ENCODE data around the gene TXNRD2. TPM values are rescaled to one million over a fixed set of nuclear protein-coding genes. Genes with fewer than 3 reads are reported as not detected.

TXNRD2 gene
- total RNA-seq, 2 donors from 2014 or later: 29.9 to 34.3 TPM

DNA sequence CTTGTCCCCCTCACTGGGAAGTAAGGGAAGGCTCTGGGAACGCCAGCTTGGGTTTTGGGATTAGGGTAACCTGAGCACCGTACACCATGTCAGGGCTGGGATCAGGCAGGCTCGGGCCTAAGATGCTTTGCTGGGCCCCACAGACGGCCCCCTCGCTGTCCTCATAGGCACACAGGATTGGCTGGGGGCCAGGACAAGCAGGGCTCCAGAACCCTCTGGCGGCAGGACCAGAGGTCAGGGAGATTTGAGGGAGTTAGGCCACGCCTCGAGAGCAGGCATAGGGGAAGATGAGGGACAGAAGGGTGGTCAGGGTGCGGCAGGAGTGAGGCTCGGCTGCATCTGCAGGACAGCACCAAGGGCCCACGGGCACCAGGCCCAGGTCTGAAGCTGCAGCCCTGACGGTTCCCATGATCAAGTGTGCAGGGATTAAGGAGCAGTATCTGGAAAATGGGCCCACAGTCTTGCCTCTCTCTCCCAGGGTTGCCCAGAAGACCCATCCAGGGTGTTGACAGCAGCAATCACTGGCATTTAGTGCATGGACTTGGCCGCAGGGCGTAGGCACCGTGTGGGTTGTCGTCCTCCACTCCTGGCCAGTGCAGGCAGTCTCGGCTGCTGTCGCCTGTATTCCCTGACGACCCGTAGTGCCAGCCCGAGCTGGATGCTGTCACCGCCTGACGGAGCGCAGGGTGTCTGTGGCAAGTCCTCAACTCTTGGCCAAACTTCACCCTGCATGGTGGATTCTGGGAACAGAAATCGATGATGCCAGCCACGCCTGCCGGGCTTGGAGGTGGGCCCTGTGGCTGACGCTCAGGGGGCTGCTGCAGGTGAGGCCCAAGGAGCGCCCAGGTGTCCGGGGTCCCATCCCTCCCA, 71.2 kb downstream of the TXNRD2 start:
- DNase-seq (ENCODE audit: low spot score) (peak; percentile 45), ATAC-seq (no peak)
- Mint-ChIP-seq H3K4me3 (no peak overlapping the region), H3K36me3 (no peaks in the 10 kb centered on the region), H3K27ac (no peak overlapping the region), H3K27me3 (no peaks in the 10 kb centered on the region), H3K4me1 (ENCODE audit: low read depth in 2 of 2) (no peaks in the 10 kb centered on the region), H3K9me3 (no peaks in the 10 kb centered on the region)

DNA sequence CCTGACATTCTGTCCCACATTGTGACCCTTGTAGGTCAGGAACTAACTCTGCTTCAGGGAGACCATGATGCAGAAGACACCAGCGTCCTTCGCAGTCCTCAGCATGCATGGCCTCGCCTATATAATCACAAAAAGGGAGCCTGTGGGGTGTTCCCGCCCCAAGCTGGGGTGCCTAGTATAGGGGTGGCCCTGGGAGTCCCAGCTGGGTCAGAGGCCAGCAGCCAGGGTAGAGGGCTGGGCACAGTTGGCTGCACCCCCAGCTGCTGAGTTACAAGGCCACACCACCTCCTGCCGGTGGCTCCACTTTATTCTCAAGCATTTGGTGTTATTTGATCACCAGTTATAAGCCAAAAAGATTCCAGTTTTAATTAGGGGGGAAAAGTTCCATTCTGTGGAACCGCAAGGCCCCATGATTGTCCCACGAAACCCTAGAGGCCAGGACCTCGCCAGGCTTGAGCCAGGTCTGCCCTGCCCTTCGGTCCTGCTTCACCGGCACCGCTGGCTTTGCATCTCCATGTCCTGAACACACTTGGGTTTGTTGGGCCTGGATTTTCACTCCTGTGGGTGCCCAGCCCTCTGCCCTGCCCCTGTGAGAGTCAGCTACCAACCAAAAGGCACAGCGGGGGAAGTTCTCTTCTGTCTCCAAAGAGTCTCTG, 72.0 kb downstream of the TXNRD2 start:
- Mint-ChIP-seq H3K36me3 (no peaks in the 10 kb centered on the region), H3K4me3 (no peak overlapping the region), H3K4me1 (ENCODE audit: low read depth in 2 of 2) (no peaks in the 10 kb centered on the region), H3K27me3 (no peaks in the 10 kb centered on the region), H3K9me3 (no peaks in the 10 kb centered on the region), H3K27ac (no peak overlapping the region)
- DNase-seq (ENCODE audit: low spot score) (peak; percentile 31), ATAC-seq (no peak)

DNA sequence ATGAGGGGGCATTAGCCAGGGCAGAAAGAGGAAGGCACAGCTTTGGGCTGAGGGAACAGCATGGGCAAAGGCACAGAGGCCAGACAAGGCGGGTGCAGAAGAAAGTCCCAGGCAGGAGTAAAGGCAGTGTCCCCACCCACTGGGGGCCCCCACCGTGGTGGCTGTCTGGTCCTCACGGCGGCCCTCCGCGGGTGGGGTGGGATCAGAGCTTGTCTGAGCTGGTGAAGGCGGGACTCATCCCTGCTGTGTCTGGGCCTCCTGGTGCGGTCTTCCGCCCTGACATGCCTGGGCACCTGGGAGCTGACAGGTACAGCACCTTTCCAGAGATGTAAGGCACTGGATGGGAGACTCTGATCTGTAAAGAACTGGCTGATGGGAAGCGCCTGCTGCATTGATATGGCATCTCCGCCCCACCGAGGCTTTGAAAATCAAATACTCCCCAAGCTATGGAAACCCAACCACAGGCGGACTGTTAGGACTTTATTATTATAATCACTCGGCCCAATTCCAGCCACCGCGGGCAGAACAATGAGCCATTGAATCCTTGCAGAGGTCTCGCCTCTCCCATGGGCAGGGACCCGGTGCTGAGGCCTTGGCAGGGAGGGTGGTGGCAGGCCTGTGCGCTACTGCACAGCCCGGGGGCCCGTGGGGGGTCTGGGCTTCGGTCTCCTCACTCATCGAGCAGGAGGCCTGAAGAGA, 72.7 kb downstream of the TXNRD2 start:
- no peaks in the 10 kb centered on the region for H3K9me3 Mint-ChIP-seq
- ATAC-seq: no peak
- no peaks in the 10 kb centered on the region for H3K27me3 Mint-ChIP-seq
- DNase-seq (ENCODE audit: low spot score): peak; percentile 61
- no peak overlapping the region for H3K4me3 Mint-ChIP-seq
- H3K36me3 Mint-ChIP-seq: no peaks in the 10 kb centered on the region
- no peaks in the 10 kb centered on the region for H3K4me1 Mint-ChIP-seq (ENCODE audit: low read depth in 2 of 2)
- H3K27ac Mint-ChIP-seq: no peak overlapping the region

GRCh38 chr22:19868333-19868732, 73.3 kb downstream of the TXNRD2 start:
- ATAC-seq: no peak
- H3K9me3 Mint-ChIP-seq: no peaks in the 10 kb centered on the region
- no peak overlapping the region for H3K4me3 Mint-ChIP-seq

GRCh38 chr22:19867617-19868016, 74.0 kb downstream of the TXNRD2 start:
- no peak overlapping the region for H3K4me3 Mint-ChIP-seq
- H3K36me3 Mint-ChIP-seq: no peaks in the 10 kb centered on the region
- no peak overlapping the region for H3K27ac Mint-ChIP-seq
- H3K4me1 Mint-ChIP-seq (ENCODE audit: low read depth in 2 of 2): no peaks in the 10 kb centered on the region
- ATAC-seq (no peak), DNase-seq (ENCODE audit: low spot score) (no peak)
- H3K9me3 Mint-ChIP-seq: no peaks in the 10 kb centered on the region
- no peaks in the 10 kb centered on the region for H3K27me3 Mint-ChIP-seq

More at GRCh38 chr22:19868333-19868732, 73.3 kb downstream of the TXNRD2 start:
- DNase-seq (ENCODE audit: low spot score): peak; percentile 13
- no peak overlapping the region for H3K27ac Mint-ChIP-seq
- no peaks in the 10 kb centered on the region for H3K36me3 Mint-ChIP-seq
- no peaks in the 10 kb centered on the region for H3K27me3 Mint-ChIP-seq
- no peaks in the 10 kb centered on the region for H3K4me1 Mint-ChIP-seq (ENCODE audit: low read depth in 2 of 2)

DNA sequence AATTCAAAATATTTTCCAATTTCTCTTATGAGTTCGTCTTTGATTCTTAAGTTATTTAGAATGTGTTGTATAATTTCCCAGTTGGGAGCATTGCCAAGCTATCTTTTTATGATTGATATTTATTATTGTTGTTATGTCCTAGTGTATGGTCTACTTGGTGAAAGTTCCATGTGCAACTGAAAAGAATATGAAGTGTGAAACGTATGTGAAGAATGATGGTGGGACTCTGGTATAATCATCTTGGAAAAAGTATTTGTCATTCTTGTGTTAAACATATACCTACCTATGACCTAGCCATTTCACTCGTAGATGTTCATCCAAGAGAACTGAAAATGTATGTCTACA, 75.0 kb downstream of the TXNRD2 start:
- Mint-ChIP-seq H3K27me3 (no peaks in the 10 kb centered on the region), H3K27ac (no peak overlapping the region), H3K4me3 (no peak overlapping the region), H3K36me3 (no peaks in the 10 kb centered on the region), H3K9me3 (no peaks in the 10 kb centered on the region), H3K4me1 (ENCODE audit: low read depth in 2 of 2) (no peaks in the 10 kb centered on the region)
- DNase-seq (ENCODE audit: low spot score) (no peak), ATAC-seq (no peak)

DNA sequence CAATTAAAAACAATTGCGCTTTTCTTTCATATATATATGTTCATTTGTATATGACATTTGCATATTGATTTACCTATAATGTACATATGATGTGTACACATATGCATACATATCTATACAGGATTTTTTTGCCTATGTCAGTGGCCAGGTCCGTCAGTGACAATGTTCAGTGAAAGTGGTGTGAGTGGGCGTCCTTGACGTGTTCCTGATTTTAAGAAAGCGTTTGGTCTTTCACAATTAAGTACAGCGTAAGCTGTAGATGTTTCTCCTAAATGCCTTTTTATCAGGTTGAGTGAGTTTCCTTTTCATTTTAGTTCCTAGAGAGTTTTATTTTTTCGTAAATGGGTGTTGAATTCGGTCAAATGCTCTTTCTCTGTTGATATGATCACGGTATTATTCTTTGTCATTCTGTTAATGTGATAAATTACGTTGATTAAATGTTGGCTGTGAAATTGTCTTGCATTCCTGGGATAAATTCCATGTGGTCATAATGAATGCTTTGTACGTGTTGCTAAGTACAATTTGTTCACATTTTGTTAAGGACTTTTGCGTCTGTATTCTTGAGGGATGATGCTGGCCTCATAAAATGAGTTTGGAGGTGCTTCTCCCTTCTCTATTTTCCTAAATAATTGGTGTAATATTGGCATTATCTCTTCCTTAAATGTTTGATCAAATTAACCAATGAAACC, 76.3 kb downstream of the TXNRD2 start:
- Mint-ChIP-seq H3K4me3 (no peak overlapping the region), H3K9me3 (no peaks in the 10 kb centered on the region), H3K36me3 (no peaks in the 10 kb centered on the region), H3K4me1 (ENCODE audit: low read depth in 2 of 2) (no peaks in the 10 kb centered on the region), H3K27ac (no peak overlapping the region), H3K27me3 (no peaks in the 10 kb centered on the region)
- DNase-seq (ENCODE audit: low spot score): no peak
- no peak for ATAC-seq

DNA sequence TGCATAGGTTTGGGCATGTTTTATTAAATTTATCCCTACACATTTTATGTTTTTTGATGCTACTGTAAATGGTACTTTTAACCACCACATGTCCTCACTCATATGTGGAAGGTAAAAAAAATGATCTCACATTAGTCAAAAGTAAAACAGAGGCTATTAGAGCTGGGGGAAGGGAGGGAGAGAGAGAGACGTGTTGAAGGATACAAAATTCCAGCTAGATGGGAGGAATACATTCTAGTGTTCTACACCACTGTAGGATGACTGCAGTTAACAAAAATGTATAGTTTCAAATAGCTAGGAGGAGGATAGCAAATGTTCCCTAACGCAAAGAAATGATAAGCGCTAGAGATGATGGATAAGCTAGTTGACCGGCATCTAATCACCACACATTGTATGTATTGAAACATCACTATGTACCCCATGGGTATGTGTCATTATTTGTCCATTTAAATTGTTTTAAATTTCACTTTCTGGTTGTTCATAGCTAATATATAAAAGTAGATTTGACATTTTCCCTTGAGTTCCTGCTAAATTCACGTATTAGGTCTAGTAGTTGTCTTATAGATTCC, 77.0 kb downstream of the TXNRD2 start:
- Mint-ChIP-seq H3K27me3 (no peaks in the 10 kb centered on the region), H3K27ac (no peak overlapping the region), H3K36me3 (no peaks in the 10 kb centered on the region), H3K4me1 (ENCODE audit: low read depth in 2 of 2) (no peaks in the 10 kb centered on the region), H3K4me3 (no peak overlapping the region), H3K9me3 (no peaks in the 10 kb centered on the region)
- DNase-seq (ENCODE audit: low spot score) (no peak), ATAC-seq (no peak)

DNA sequence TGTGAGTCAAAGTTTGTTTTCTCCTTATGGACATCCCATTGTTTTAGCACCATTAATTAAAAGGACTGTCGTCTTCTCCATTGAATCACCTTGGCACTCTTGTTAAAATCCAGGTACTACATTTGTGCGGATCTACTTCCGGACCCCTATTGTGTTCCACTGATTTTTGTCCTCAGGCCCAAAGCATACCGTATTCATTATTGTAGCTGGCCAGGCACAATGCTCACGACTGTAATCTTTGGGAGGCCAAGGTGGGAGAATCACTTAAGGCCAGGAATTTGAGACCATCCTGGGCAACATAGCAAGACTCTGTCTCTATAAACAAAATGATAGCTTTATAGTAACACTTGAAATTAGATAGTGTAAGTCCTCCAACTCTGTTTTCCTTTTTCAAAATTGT, 78.0 kb downstream of the TXNRD2 start:
- ATAC-seq (no peak), DNase-seq (ENCODE audit: low spot score) (peak; percentile 39)
- H3K27me3 Mint-ChIP-seq: no peaks in the 10 kb centered on the region
- no peaks in the 10 kb centered on the region for H3K4me1 Mint-ChIP-seq (ENCODE audit: low read depth in 2 of 2)
- no peak overlapping the region for H3K27ac Mint-ChIP-seq
- H3K4me3 Mint-ChIP-seq: no peak overlapping the region
- no peaks in the 10 kb centered on the region for H3K9me3 Mint-ChIP-seq
- H3K36me3 Mint-ChIP-seq: no peaks in the 10 kb centered on the region

- H3K4me3 Mint-ChIP-seq: no peak overlapping the region
- no peak overlapping the region for H3K27ac Mint-ChIP-seq
- H3K9me3 Mint-ChIP-seq: no peaks in the 10 kb centered on the region
- H3K36me3 Mint-ChIP-seq: no peaks in the 10 kb centered on the region
- no peak for ATAC-seq
- no peak for DNase-seq (ENCODE audit: low spot score)
- H3K27me3 Mint-ChIP-seq: no peaks in the 10 kb centered on the region
- no peaks in the 10 kb centered on the region for H3K4me1 Mint-ChIP-seq (ENCODE audit: low read depth in 2 of 2)
These were observed 78.9 kb downstream of the TXNRD2 start for GRCh38 chr22:19862619-19863246.

DNA sequence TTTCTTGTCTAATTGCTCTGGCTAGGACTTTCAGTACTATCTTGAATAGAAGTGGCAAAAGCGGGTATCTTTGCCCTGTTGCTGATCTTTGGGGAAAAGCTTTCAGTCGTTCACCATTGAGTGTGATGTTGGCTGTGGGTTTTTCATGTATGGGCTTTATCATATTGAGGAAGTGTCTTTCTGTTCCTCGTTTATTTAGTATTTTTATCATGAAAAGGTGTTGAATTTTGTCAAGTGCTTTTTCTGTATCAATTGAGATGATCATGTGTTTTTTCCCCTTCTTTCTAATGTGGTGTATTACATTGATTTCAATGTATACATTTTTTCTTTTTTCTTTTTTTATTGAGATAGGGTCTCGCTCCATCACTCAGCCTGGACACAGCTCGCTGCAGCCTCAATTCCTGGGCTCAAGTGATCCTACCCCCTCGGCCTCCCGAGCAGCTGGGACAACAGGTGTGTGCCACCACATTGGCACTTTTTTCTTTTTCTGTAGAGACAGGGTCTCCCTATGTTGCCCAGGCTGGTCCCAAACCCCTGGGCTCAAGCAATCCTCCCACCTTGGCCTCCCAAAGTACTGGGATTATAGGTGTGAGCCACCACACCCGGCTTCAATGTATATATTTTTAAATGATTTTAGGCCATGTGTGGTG, 81.6 kb downstream of the TXNRD2 start:
- Mint-ChIP-seq H3K27me3 (no peaks in the 10 kb centered on the region), H3K4me1 (ENCODE audit: low read depth in 2 of 2) (peaks cover 2 to 6% of the 10 kb centered on the region in 2 donors), H3K36me3 (no peaks in the 10 kb centered on the region), H3K27ac (no peak overlapping the region), H3K9me3 (no peaks in the 10 kb centered on the region), H3K4me3 (no peak overlapping the region)
- no peak for DNase-seq (ENCODE audit: low spot score)
- no peak for ATAC-seq

DNA sequence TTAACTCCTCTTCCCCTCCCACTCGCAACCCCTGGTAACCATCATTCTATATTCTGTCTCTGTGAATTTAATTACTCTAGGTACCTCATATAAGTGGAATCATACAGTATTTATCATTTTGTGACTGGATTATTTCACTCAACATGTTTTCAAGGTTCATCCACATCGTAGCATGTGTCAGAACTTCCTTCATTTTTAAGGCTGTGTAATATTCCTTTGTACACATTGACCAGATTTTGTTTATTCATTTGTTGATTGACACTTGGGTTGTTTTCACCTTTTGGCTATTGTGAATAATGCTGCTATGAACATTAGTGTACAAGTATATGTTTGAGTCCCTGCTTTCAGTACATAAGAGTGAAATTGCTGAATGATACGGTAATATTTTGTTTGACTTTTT, 84.2 kb downstream of the TXNRD2 start:
- no peaks in the 10 kb centered on the region for H3K9me3 Mint-ChIP-seq
- H3K4me3 Mint-ChIP-seq: peak overlapping the region; percentile 22
- peak overlapping the region; percentile 37 to 87 for H3K27ac Mint-ChIP-seq
- H3K27me3 Mint-ChIP-seq: no peaks in the 10 kb centered on the region
- ATAC-seq: no peak
- peaks cover 20 to 24% of the 10 kb centered on the region in 2 donors for H3K4me1 Mint-ChIP-seq (ENCODE audit: low read depth in 2 of 2)
- H3K36me3 Mint-ChIP-seq: no peaks in the 10 kb centered on the region
- no peak for DNase-seq (ENCODE audit: low spot score)
